GM13976 (cell line): Measurements from ENCODE around the gene PBOV1.

Source experiments
- DNase-seq: peaks from one replicate; pipeline ENCODE4 v3.0.0; 2012; ENCODE audit warnings: low spot score
- CTCF ChIP-seq: IDR thresholded peaks from 2 replicates; pipeline ENCODE4 v1.5.1; 2012; ENCODE audit warnings: borderline replicate concordance, mild to moderate bottlenecking; ENCODE audit not compliant: insufficient read depth; ENCODE audit errors: extremely low read depth, missing control alignments, control extremely low read depth
- in situ Hi-C: fragments of 300-500 bp; cut with MboI; formaldehyde crosslinking; loops from one replicate; pipeline ENCODE4 v1.12.0; 2022; ENCODE audit warnings: low sequenced_read_pairs, mixed read lengths, inconsistent platforms; ENCODE audit not compliant: unreplicated experiment

PBOV1 gene

GRCh38 chr6:138204303-138204702 is 14.0 kb downstream of the PBOV1 start:
- DNase-seq = no peak
- TF ChIP-seq CTCF = no peak
- in situ Hi-C loops = no loop called here

DNA sequence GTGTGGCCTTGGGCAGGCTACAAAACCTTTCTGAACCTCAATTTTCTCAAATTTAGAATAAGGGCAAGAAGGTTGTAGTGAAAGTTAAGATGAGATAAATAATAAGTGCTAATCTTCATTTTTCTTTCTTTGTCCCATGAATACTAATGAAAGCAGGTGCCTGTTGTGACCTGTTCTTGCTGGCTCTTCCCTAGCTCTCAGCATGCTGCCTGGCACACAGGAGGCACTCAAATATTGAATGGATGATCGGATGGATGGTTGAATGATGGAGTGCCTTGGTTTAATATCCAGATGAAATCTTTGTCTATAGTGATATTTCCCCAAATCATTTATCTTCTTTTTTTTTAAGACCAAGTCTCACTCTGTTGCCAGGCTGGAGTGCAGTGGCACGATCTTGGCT is 15.0 kb downstream of the PBOV1 start:
- in situ Hi-C loops = no loop called here
- no peak for DNase-seq
- TF ChIP-seq CTCF = no peak

GRCh38 chr6:138201836-138202235 is 16.5 kb downstream of the PBOV1 start:
- DNase-seq = no peak
- TF ChIP-seq CTCF = no peak
- in situ Hi-C loops = no loop called here

GRCh38 chr6:138198430-138199091 is 19.7 kb downstream of the PBOV1 start:
- in situ Hi-C loops = no loop called here
- DNase-seq = no peak
- no peak for TF ChIP-seq CTCF

DNA sequence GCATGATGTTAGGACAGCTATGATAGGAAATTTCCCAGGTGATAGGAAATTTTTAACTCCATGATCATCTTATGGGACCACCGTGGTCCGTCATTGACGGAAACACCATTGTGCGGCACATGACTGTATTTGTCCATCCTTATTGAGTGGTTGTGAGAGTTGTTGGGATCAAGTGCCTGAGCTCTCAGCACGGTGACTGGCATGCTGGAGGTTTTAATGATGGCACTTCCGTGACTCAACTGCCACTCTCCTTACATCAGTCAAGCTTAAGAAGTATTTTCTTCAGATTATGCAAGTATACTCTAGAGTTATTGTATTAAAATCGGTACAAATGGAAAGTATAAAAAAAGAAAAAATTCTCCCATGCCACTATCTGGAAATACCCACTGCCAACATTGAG is 20.7 kb downstream of the PBOV1 start:
- TF ChIP-seq CTCF = no peak
- no peak for DNase-seq
- in situ Hi-C loops = no loop called here

DNA sequence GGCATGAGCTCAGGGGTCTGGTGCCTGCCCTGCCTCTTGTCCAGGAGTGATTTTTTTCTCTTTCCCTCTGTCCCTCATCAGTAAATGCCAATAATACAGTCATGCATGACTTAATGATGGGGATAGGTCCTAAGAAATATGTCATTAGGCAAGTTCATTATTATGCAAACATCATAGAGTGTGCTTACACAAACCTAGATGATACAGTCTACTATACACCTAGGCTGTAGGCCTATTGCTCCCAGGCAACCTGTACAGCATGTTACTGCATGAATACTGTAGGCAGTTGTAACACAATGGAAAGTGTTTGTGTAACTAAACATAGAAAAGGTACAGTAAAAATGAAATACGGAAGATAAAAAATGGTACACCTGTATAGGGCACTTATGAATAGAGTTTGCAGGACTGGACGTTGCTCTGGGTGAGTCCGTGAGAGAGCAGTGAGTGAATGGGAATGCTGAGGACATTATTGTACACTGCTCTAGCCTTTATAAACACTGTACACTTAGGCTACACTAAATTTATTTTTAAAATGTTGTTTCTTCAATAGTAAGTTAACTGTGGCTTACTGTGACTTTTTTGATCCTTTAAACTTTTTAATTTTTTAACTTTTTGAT is 22.1 kb downstream of the PBOV1 start:
- no peak for TF ChIP-seq CTCF
- in situ Hi-C loops = no loop called here
- no peak for DNase-seq

DNA sequence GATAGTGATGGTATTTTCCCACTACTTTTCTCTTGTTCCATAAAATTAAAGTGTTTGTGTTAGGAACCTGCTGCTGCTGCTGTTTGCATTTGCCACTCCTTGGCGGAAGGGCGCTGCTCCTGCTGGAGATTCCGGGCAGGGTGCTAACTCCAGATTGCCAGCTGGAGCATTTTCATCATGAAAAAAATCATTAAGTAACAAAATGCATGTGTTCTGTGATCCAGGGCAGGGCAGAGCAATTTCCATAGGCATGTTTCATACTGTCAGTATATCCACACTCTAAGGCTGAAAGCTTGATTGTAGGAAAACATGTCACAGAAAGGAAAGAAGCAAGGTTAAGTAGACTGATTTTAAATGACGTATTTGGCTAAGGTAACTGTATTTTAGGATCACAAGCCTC is 24.0 kb downstream of the PBOV1 start:
- no peak for TF ChIP-seq CTCF
- DNase-seq = no peak
- in situ Hi-C loops = no loop called here
